Measurements from ENCODE around the gene CCDC88C. TPM values are rescaled to one million over a fixed set of nuclear protein-coding genes. Genes with fewer than 3 reads are reported as not detected.

Gene CCDC88C
- total RNA-seq, 1 donor from 2014 or later = 44.6 TPM

DNA sequence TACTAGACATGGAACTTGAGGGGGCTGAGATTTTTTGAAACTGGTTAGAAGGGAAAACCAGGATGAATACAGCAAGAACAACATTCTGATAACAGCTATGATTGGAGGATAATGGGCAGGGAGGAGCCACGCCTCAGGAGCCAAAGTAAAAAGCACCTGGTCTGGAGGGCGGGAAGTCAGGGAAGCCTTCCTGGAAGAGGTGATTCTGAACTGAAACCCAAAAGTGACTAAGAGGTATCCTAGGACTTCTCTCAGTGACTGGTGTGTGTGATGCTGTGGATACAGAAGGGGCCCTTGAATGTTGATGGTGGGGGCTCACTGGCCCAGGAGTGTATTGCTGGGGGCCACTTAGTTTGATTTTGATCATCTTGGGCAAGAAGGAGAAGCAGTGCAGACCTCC, 154.3 kb downstream of the CCDC88C start:
- Mint-ChIP-seq H3K4me3 (peak overlapping the region; percentile 36), H3K27ac (ENCODE audit: unreplicated experiment) (no peak overlapping the region), H3K9me3 (no peaks in the 10 kb centered on the region), H3K4me1 (peaks cover 7% of the 10 kb centered on the region), H3K36me3 (ENCODE audit: low read depth) (no peaks in the 10 kb centered on the region), H3K27me3 (ENCODE audit: low read depth) (peaks cover 47% of the 10 kb centered on the region)
- DNase-seq (ENCODE audit: low read depth, low spot score) = no peak
- TF ChIP-seq, protein P1, sequence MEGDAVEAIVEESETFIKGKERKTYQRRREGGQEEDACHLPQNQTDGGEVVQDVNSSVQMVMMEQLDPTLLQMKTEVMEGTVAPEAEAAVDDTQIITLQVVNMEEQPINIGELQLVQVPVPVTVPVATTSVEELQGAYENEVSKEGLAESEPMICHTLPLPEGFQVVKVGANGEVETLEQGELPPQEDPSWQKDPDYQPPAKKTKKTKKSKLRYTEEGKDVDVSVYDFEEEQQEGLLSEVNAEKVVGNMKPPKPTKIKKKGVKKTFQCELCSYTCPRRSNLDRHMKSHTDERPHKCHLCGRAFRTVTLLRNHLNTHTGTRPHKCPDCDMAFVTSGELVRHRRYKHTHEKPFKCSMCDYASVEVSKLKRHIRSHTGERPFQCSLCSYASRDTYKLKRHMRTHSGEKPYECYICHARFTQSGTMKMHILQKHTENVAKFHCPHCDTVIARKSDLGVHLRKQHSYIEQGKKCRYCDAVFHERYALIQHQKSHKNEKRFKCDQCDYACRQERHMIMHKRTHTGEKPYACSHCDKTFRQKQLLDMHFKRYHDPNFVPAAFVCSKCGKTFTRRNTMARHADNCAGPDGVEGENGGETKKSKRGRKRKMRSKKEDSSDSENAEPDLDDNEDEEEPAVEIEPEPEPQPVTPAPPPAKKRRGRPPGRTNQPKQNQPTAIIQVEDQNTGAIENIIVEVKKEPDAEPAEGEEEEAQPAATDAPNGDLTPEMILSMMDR (conservative IDR thresholded peaks at IDR 0.05) = no peak

DNA sequence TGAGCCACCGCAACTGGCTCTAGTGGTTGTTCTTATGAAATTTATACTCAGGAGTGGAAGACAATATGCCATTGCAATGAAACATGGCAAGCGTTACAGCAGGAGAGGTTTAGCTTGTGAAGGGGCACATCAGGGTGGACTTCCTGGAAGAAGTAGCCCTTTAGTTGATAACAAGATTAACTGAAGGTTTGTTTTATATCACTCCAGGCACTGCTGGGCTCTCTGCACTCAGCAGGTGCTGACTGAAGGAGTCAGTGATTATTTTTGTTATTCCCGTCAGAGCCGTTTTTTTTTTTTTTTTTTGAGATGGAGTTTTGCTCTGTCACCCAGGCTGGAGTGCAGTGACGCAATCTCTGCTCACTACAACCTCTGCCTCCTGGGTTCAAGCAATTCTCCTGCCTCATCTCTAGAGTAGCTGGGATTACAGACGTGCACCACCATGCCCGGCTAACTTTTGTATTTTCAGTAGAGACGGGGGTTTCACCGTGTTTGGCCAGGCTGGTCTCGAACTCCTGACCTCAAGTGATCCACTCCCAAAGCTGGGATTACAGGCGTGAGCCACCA, 155.6 kb downstream of the CCDC88C start:
- TF ChIP-seq, protein P1 (conservative IDR thresholded peaks at IDR 0.05) = no peak
- Mint-ChIP-seq H3K4me1 (peaks cover 7% of the 10 kb centered on the region), H3K27me3 (ENCODE audit: low read depth) (peaks cover 55% of the 10 kb centered on the region), H3K9me3 (no peaks in the 10 kb centered on the region), H3K27ac (ENCODE audit: unreplicated experiment) (no peak overlapping the region), H3K4me3 (no peak overlapping the region), H3K36me3 (ENCODE audit: low read depth) (no peaks in the 10 kb centered on the region)
- no peak for DNase-seq (ENCODE audit: low read depth, low spot score)

DNA sequence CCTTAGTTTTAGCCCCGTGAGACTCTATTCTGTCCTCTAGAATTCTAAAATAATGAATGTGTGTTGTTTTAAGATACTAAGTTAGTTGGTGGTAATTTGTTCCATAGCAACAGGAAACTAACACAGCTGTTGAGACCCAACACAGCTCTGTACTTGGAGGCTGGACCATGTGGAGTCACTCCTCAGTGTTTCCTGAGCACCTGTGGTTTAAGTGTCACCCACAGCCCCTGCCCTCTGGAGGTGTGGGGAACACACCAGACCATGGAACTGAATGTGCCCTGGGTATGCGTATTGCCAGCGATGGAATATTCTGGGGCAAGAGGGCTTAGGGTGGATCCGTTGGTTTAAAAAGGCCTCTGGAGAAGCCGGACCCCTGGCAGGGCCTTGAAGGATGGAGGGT, 156.5 kb downstream of the CCDC88C start:
- TF ChIP-seq, protein P1 (conservative IDR thresholded peaks at IDR 0.05) = no peak
- no peaks in the 10 kb centered on the region for H3K9me3 Mint-ChIP-seq
- no peak for DNase-seq (ENCODE audit: low read depth, low spot score)
- no peaks in the 10 kb centered on the region for H3K36me3 Mint-ChIP-seq (ENCODE audit: low read depth)
- no peak overlapping the region for H3K27ac Mint-ChIP-seq (ENCODE audit: unreplicated experiment)
- peaks cover 60% of the 10 kb centered on the region for H3K27me3 Mint-ChIP-seq (ENCODE audit: low read depth)
- H3K4me1 Mint-ChIP-seq = peaks cover 7% of the 10 kb centered on the region
- H3K4me3 Mint-ChIP-seq = no peak overlapping the region

DNA sequence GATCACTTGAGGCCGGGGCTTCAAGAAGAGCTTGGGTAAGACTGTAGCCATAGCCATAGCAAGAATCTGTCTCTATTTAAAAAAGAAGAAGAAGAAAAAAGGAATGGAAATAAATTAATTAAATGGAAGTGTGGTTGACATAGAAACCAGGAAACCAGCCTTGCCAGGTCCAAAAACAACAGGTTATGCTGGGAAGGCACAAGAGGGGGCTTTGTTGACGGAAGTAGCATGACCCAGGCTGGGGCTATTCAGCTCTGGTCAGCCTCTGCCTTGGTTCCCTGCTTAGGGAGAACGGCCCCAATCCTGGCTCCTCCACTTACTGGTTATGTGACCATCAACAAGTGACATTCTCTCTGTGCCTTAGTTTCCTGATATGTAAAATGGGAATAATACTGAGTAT, 158.7 kb downstream of the CCDC88C start:
- TF ChIP-seq, protein P1 (conservative IDR thresholded peaks at IDR 0.05) = no peak
- peaks cover 56% of the 10 kb centered on the region for H3K27me3 Mint-ChIP-seq (ENCODE audit: low read depth)
- no peak overlapping the region for H3K4me3 Mint-ChIP-seq
- no peak overlapping the region for H3K27ac Mint-ChIP-seq (ENCODE audit: unreplicated experiment)
- H3K9me3 Mint-ChIP-seq = no peaks in the 10 kb centered on the region
- no peaks in the 10 kb centered on the region for H3K36me3 Mint-ChIP-seq (ENCODE audit: low read depth)
- no peak for DNase-seq (ENCODE audit: low read depth, low spot score)
- H3K4me1 Mint-ChIP-seq = peaks cover 6% of the 10 kb centered on the region

DNA sequence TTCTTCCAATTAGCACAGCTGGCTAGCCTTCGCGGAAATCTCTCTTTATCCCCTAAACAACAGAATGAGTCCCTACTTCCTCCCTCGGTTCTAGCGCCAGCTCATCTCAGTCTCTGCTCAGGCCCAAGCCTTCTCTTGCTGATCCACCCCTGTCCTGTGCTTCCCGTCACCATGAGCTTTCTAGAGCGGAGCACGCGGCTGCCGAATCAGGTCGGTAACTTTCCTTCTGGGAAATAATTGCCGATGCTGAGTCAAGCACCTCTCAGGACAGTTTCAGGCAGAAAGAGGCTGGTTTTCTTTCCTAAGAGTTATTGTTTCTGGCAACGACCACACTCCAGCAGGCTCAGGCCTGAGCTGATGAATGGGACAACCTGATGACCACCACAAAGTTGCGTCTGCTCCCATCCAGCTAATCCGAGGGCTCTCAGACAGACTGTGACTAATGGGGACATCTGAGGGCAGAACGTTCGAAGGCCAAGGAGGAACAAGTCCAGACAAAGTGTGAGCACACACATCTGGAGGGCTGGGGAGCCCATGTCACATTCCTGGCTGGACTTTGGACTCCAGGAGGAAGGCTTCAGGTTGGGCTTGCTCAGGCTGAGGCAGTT, 159.5 kb downstream of the CCDC88C start:
- Mint-ChIP-seq H3K4me3 (peak overlapping the region; percentile 6), H3K27me3 (ENCODE audit: low read depth) (peaks cover 51% of the 10 kb centered on the region), H3K4me1 (peaks cover 5% of the 10 kb centered on the region), H3K36me3 (ENCODE audit: low read depth) (no peaks in the 10 kb centered on the region), H3K27ac (ENCODE audit: unreplicated experiment) (no peak overlapping the region), H3K9me3 (no peaks in the 10 kb centered on the region)
- DNase-seq (ENCODE audit: low read depth, low spot score) = no peak
- TF ChIP-seq, protein P1 (conservative IDR thresholded peaks at IDR 0.05) = no peak

Data from neural crest cell (in vitro differentiated cells).